HepG2 (cell line): ENCODE measurements around the gene TRAK1. TPM values are rescaled to one million over a fixed set of nuclear protein-coding genes. Genes with fewer than 3 reads are reported as not detected.

Experiments used
- ATAC-seq: fragments of 200-7000 bp; cut with Tn5 transposase; 3 replicates; pipeline ENCODE4 v1.9.1; 2020; ENCODE audit warnings: mild to moderate bottlenecking, moderate library complexity
- BruUV-seq: library from RNA; stranded (reverse); fragments of 400-500 nt; replicated peaks from 2 replicates; lab custom pipeline; 2021; lab: Mats Ljungman, UMichigan
- CTCF ChIA-PET: fragments of 300-600 bp; formaldehyde crosslinking; extraction: SDS; loops from one replicate; lab custom pipeline; 2021; ENCODE audit warnings: low total read pairs, inconsistent platforms, low intra/inter-chr PET ratio; lab: Yijun Ruan, JAX
- POLR2A ChIA-PET: fragments of 350-600 bp; sonication (Branson Sonifier 250); formaldehyde crosslinking; loops from one replicate; lab custom pipeline; 2020; ENCODE audit warnings: antibody characterized with exemption, inconsistent platforms; lab: Yijun Ruan, JAX
- DNase-seq: peaks from one replicate; pipeline ENCODE4 v3.0.0-alpha.2; 2015; ENCODE audit warnings: low spot score
- FAIRE-seq: peaks from 3 replicates; lab custom pipeline; 2011; peaks lifted over from hg19 to GRCh38; lab: Jason Lieb, UNC
- H2AFZ ChIP-seq: one replicate; pipeline ENCODE4 v1.6.1; 2011; ENCODE audit warnings: low read length, inconsistent platforms
- H3K27ac ChIP-seq: fragments of 300-600 bp; 3 replicates; pipeline ENCODE4 v1.8.0; 2011; ENCODE audit warnings: mixed run types, mild to moderate bottlenecking, mixed read lengths, low read length, inconsistent platforms; ENCODE audit not compliant: insufficient read depth; ENCODE audit errors: extremely low read length
- H3K27me3 ChIP-seq, 2 experiments: fragments of 200-600 bp in 1 of 2; 2 replicates in 1 of 2; 3 replicates in 1 of 2; pipeline versions ENCODE4 v1.6.0 to v1.8.0; 2011; ENCODE audit warnings: low read length in 2 of 2, mild to moderate bottlenecking in 2 of 2, moderate library complexity in 2 of 2, inconsistent platforms in 1 of 2; ENCODE audit not compliant: insufficient read depth in 2 of 2, control insufficient read depth in 1 of 2
- H3K36me3 ChIP-seq, 2 experiments: fragments of 200-600 bp in 1 of 2; replicated peaks in 1 of 2; 2 replicates in 1 of 2; 3 replicates in 1 of 2; pipeline versions ENCODE4 v1.5.1 to v1.8.0; 2011; ENCODE audit warnings: low read length in 2 of 2, inconsistent platforms in 1 of 2; ENCODE audit not compliant: insufficient read depth in 2 of 2, control insufficient read depth in 1 of 2
- H3K4me1 ChIP-seq: 2 replicates; pipeline ENCODE4 v1.5.1; 2012; ENCODE audit warnings: low read length, inconsistent platforms; ENCODE audit not compliant: insufficient read depth
- H3K4me2 ChIP-seq: 2 replicates; pipeline ENCODE4 v1.6.0; 2011; ENCODE audit warnings: low read depth, low read length, inconsistent platforms
- H3K4me3 ChIP-seq, 3 experiments: fragments of 200-600 bp in 1 of 3; sonication (generic), shearing (Covaris generic) in 1 of 3; replicated peaks in 1 of 3; 2 replicates each; pipeline ENCODE4 v1.5.1; 2011 to 2016; ENCODE audit warnings: low read length in 3 of 3, inconsistent platforms in 2 of 3, low read depth in 2 of 3, mild to moderate bottlenecking in 2 of 3, control low read depth in 1 of 3, mixed read lengths in 1 of 3; ENCODE audit not compliant: insufficient read depth in 1 of 3
- H3K79me2 ChIP-seq: one replicate; pipeline ENCODE4 v1.6.1; 2011; ENCODE audit warnings: low read length, inconsistent platforms; ENCODE audit not compliant: insufficient read depth
- H3K9ac ChIP-seq: 2 replicates; pipeline ENCODE4 v1.6.0; 2011; ENCODE audit warnings: mild to moderate bottlenecking, low read depth, low read length, inconsistent platforms; ENCODE audit not compliant: insufficient read depth
- H3K9me3 ChIP-seq: 2 replicates; pipeline ENCODE4 v1.5.1; 2012; ENCODE audit warnings: mild to moderate bottlenecking, low read length
- H4K20me1 ChIP-seq: 2 replicates; pipeline ENCODE4 v1.6.0; 2011; ENCODE audit warnings: inconsistent platforms, mild to moderate bottlenecking, low read length, moderate library complexity; ENCODE audit not compliant: insufficient read depth
- CBX2 ChIP-seq, 2 experiments: fragments of 200-600 bp in 1 of 2; sonication (generic); formaldehyde crosslinking in 1 of 2; IDR thresholded peaks; 2 replicates each; pipeline versions ENCODE4 v1.7.0 to v1.8.1; 2018 to 2022; ENCODE audit warnings: low read depth in 2 of 2, low read length in 1 of 2, mild to moderate bottlenecking in 1 of 2, missing genetic modification reagents in 1 of 2
- MED13 ChIP-seq: sonication (generic); formaldehyde crosslinking; IDR thresholded peaks from 2 replicates; pipeline ENCODE4 v1.5.0; 2020; ENCODE audit warnings: missing genetic modification reagents
- MIXL1 ChIP-seq: IDR thresholded peaks from 2 replicates; pipeline ENCODE4 v1.6.1; 2016
- NCOA1 ChIP-seq: sonication (generic); formaldehyde crosslinking; IDR thresholded peaks from 2 replicates; pipeline ENCODE4 v1.9.0; 2021; ENCODE audit warnings: missing genetic modification reagents
- NR3C1 ChIP-seq: sonication (generic); formaldehyde crosslinking; IDR thresholded peaks from 2 replicates; pipeline ENCODE4 v1.4.0; 2020; ENCODE audit warnings: missing genetic modification reagents
- RFXANK ChIP-seq: IDR thresholded peaks from 2 replicates; pipeline ENCODE4 v1.6.1; 2016
- ZFP82 ChIP-seq: sonication (generic); formaldehyde crosslinking; IDR thresholded peaks from 2 replicates; pipeline ENCODE4 v1.5.1; 2020; ENCODE audit warnings: mild to moderate bottlenecking, missing genetic modification reagents, borderline replicate concordance
- ZZZ3 ChIP-seq: sonication (generic); formaldehyde crosslinking; IDR thresholded peaks from 2 replicates; pipeline ENCODE4 v1.4.0; 2020; ENCODE audit warnings: missing genetic modification reagents, mild to moderate bottlenecking, borderline replicate concordance
- WGBS: methylation state at CpG from one replicate; pipeline ENCODE4 v1.1.6; 2017; ENCODE audit warnings: low lambda C conversion rate; 5-methylcytosine and 5-hydroxymethylcytosine counted together
- in situ Hi-C: cut with HindIII; loops from 2 replicates; pipeline ENCODE4 v1.10.0; 2017; ENCODE audit warnings: low pct_unique_long_range_greater_than_20kb; ENCODE audit not compliant: extremely low pct_ligation_motif_present
- intact Hi-C: fragments of 100-400 bp; cut with micrococcal nuclease; formaldehyde crosslinking; loops from one replicate; pipeline ENCODE4 v1.10.0; 2022; ENCODE audit not compliant: unreplicated experiment
- polyA plus RNA-seq, 8 experiments: library from polyadenylated mRNA; depleted of rRNA in 3 of 8; stranded (reverse) in 7 of 8; unstranded in 1 of 8; fragments of >200 nt; fragmentation: Illumina TruSeq in 4 of 8; extraction: Trizol in 4 of 8; gene quantifications; 2 replicates each; pipeline versions ENCODE4 v1.2.1 to v1.2.3, GENCODE V29; 2011 to 2016; ENCODE audit warnings: low read depth in 4 of 8, missing spikeins in 1 of 8, mixed read lengths in 1 of 8; ENCODE audit not compliant: insufficient read depth in 1 of 8
- total RNA-seq, 5 experiments: library from RNA; depleted of rRNA; stranded (reverse); fragments of >200 nt; fragmentation: Illumina TruSeq; extraction: Trizol; gene quantifications; 2 replicates each; pipeline ENCODE4 v1.2.3, GENCODE V29; 2016; ENCODE audit warnings: low read depth in 1 of 5
- TF ChIP-seq, protein P1 (sequence below): sonication (generic); formaldehyde crosslinking; IDR thresholded peaks from 2 replicates; pipeline ENCODE4 v1.9.0; 2021; ENCODE audit warnings: missing genetic modification reagents, mild to moderate bottlenecking, borderline replicate concordance
- TF ChIP-seq, protein P2 (sequence below): sonication (generic); formaldehyde crosslinking; IDR thresholded peaks from 2 replicates; pipeline ENCODE4 v1.5.0; 2020; ENCODE audit warnings: mild to moderate bottlenecking, missing genetic modification reagents, borderline replicate concordance
- TF ChIP-seq, protein P3 (sequence below): sonication (generic); formaldehyde crosslinking; IDR thresholded peaks from 2 replicates; pipeline ENCODE4 v1.8.0; 2022; ENCODE audit warnings: mild to moderate bottlenecking, missing genetic modification reagents, borderline replicate concordance
- TF ChIP-seq, protein P4 (sequence below): sonication (generic); formaldehyde crosslinking; IDR thresholded peaks from 2 replicates; pipeline ENCODE4; 2020; ENCODE audit warnings: missing genetic modification reagents, mild to moderate bottlenecking, borderline replicate concordance
- TF ChIP-seq, protein P5 (sequence below): sonication (generic); formaldehyde crosslinking; IDR thresholded peaks from 2 replicates; pipeline ENCODE4 v1.4.0; 2020; ENCODE audit warnings: missing genetic modification reagents

TRAK1 gene
- total and polyA plus RNA-seq, 2 of the 13 experiments (the other 11 are each of a cell fraction or from before 2014, with no cell fraction given): 20.5 to 46.6 TPM

DNA sequence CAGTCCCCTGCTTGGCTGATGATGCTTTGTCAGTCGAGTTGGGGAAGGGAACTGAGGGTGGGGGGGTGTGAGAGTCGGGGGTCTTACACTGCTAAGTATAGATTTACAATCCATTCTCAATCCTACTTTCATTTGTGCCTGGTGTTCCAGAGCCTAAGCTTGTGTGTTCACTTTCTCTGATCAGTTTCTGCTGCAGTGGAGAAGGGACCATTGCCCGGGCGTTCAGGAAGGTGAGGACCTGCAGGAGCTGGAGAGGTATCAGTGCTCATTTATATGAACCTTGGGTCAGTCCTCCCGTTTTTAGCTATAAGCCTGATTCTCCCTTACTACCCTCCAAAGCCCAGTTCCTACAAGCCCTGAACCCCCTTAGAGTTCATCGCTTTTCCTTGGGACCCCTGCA lies 41.0 kb upstream of the TRAK1 start:
- no peaks in the 10 kb centered on the region for H3K9me3 ChIP-seq
- ChIA-PET CTCF (no interaction called here), POLR2A (no interaction called here)
- DNase-seq (no peak), ATAC-seq (no peak), FAIRE-seq (no peak)
- no peak overlapping the region for H3K4me2 ChIP-seq
- intact Hi-C loops (no loop called here), in situ Hi-C loops (loop anchor here (5.0 kb wide), 1 partner anchor 33 kb away; no protein-coding TSS in a partner anchor)
- H4K20me1 ChIP-seq: peaks cover 8% of the 10 kb centered on the region; the same call in 1 of the 2 replicates
- no TSS peak for BruUV-seq
- no peak overlapping the region for H2AFZ ChIP-seq
- H3K79me2 ChIP-seq: peaks cover 73% of the 10 kb centered on the region
- H3K9ac ChIP-seq: no peak overlapping the region
- H3K27ac ChIP-seq: no peak overlapping the region
- WGBS: 88% methylated on average over 5 of the region's 6 CpGs
- H3K36me3 ChIP-seq: no peaks in the 10 kb centered on the region
- H3K27me3 ChIP-seq: no peaks in the 10 kb centered on the region; a peak in 1 of 5 replicates
- H3K4me1 ChIP-seq: peaks cover 89% of the 10 kb centered on the region
- H3K4me3 ChIP-seq: no peak overlapping the region
- TF ChIP-seq RFXANK (CRISPR knock-in tag) (no peak), CBX2 (IDR thresholded peaks at IDR 0.05; ENCODE audit: low read depth, low read length) (no peak), CBX2 (CRISPR knock-in tag; IDR thresholded peaks at IDR 0.05; ENCODE audit: low read depth) (no peak), NR3C1 (CRISPR knock-in tag) (no peak), ZFP82 (no peak), MIXL1 (no peak), NCOA1 (CRISPR knock-in tag) (no peak), MED13 (CRISPR knock-in tag) (no peak), ZZZ3 (CRISPR knock-in tag) (no peak)
- TF ChIP-seq, protein P1, sequence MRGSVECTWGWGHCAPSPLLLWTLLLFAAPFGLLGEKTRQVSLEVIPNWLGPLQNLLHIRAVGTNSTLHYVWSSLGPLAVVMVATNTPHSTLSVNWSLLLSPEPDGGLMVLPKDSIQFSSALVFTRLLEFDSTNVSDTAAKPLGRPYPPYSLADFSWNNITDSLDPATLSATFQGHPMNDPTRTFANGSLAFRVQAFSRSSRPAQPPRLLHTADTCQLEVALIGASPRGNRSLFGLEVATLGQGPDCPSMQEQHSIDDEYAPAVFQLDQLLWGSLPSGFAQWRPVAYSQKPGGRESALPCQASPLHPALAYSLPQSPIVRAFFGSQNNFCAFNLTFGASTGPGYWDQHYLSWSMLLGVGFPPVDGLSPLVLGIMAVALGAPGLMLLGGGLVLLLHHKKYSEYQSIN: no peak
- TF ChIP-seq, protein P2, sequence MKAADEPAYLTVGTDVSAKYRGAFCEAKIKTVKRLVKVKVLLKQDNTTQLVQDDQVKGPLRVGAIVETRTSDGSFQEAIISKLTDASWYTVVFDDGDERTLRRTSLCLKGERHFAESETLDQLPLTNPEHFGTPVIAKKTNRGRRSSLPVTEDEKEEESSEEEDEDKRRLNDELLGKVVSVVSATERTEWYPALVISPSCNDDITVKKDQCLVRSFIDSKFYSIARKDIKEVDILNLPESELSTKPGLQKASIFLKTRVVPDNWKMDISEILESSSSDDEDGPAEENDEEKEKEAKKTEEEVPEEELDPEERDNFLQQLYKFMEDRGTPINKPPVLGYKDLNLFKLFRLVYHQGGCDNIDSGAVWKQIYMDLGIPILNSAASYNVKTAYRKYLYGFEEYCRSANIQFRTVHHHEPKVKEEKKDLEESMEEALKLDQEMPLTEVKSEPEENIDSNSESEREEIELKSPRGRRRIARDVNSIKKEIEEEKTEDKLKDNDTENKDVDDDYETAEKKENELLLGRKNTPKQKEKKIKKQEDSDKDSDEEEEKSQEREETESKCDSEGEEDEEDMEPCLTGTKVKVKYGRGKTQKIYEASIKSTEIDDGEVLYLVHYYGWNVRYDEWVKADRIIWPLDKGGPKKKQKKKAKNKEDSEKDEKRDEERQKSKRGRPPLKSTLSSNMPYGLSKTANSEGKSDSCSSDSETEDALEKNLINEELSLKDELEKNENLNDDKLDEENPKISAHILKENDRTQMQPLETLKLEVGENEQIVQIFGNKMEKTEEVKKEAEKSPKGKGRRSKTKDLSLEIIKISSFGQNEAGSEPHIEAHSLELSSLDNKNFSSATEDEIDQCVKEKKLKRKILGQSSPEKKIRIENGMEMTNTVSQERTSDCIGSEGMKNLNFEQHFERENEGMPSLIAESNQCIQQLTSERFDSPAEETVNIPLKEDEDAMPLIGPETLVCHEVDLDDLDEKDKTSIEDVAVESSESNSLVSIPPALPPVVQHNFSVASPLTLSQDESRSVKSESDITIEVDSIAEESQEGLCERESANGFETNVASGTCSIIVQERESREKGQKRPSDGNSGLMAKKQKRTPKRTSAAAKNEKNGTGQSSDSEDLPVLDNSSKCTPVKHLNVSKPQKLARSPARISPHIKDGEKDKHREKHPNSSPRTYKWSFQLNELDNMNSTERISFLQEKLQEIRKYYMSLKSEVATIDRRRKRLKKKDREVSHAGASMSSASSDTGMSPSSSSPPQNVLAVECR (CRISPR knock-in tag): no peak
- TF ChIP-seq, protein P3, sequence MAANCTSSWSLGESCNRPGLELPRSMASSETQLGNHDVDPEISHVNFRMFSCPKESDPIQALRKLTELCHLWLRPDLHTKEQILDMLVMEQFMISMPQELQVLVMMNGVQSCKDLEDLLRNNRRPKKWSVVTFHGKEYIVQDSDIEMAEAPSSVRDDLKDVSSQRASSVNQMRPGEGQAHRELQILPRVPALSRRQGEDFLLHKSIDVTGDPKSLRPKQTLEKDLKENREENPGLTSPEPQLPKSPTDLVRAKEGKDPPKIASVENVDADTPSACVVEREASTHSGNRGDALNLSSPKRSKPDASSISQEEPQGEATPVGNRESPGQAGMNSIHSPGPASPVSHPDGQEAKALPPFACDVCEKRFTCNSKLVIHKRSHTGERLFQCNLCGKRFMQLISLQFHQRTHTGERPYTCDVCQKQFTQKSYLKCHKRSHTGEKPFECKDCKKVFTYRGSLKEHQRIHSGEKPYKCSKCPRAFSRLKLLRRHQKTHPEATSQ: no peak
- TF ChIP-seq, protein P4, sequence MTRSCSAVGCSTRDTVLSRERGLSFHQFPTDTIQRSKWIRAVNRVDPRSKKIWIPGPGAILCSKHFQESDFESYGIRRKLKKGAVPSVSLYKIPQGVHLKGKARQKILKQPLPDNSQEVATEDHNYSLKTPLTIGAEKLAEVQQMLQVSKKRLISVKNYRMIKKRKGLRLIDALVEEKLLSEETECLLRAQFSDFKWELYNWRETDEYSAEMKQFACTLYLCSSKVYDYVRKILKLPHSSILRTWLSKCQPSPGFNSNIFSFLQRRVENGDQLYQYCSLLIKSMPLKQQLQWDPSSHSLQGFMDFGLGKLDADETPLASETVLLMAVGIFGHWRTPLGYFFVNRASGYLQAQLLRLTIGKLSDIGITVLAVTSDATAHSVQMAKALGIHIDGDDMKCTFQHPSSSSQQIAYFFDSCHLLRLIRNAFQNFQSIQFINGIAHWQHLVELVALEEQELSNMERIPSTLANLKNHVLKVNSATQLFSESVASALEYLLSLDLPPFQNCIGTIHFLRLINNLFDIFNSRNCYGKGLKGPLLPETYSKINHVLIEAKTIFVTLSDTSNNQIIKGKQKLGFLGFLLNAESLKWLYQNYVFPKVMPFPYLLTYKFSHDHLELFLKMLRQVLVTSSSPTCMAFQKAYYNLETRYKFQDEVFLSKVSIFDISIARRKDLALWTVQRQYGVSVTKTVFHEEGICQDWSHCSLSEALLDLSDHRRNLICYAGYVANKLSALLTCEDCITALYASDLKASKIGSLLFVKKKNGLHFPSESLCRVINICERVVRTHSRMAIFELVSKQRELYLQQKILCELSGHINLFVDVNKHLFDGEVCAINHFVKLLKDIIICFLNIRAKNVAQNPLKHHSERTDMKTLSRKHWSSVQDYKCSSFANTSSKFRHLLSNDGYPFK (CRISPR knock-in tag): no peak
- TF ChIP-seq, protein P5, sequence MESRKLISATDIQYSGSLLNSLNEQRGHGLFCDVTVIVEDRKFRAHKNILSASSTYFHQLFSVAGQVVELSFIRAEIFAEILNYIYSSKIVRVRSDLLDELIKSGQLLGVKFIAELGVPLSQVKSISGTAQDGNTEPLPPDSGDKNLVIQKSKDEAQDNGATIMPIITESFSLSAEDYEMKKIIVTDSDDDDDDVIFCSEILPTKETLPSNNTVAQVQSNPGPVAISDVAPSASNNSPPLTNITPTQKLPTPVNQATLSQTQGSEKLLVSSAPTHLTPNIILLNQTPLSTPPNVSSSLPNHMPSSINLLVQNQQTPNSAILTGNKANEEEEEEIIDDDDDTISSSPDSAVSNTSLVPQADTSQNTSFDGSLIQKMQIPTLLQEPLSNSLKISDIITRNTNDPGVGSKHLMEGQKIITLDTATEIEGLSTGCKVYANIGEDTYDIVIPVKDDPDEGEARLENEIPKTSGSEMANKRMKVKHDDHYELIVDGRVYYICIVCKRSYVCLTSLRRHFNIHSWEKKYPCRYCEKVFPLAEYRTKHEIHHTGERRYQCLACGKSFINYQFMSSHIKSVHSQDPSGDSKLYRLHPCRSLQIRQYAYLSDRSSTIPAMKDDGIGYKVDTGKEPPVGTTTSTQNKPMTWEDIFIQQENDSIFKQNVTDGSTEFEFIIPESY (CRISPR knock-in tag): no peak
- TF ChIP-seq, all 625 proteins: peak for 0
